IMR-90 (cell line): ENCODE data around the gene FRMD1. TPM values are rescaled to one million over a fixed set of nuclear protein-coding genes. Genes with fewer than 3 reads are reported as not detected.

Source experiments
- ATAC-seq: fragments of 200-7000 bp; cut with Tn5 transposase; 2 replicates; pipeline ENCODE4 v1.9.1; 2020; ENCODE audit warnings: low read depth, mild to moderate bottlenecking, moderate library complexity
- BruUV-seq: library from RNA; stranded (reverse); fragments of 400-500 nt; replicated peaks from 2 replicates; lab custom pipeline; 2021; lab: Mats Ljungman, UMichigan
- CTCF ChIA-PET: fragments of 300-600 bp; formaldehyde crosslinking; extraction: SDS; loops from one replicate; lab custom pipeline; 2021; ENCODE audit warnings: antibody characterized with exemption; lab: Yijun Ruan, JAX
- POLR2A ChIA-PET: fragments of 300-600 bp; sonication (Branson Sonifier 250); formaldehyde crosslinking; loops from one replicate; lab custom pipeline; 2022; ENCODE audit warnings: antibody characterized with exemption; ENCODE audit not compliant: unreplicated experiment; lab: Charles Lee
- DNase-seq: peaks from one replicate; pipeline ENCODE4 v3.0.0; 2013
- H2AFZ ChIP-seq: replicated peaks from 2 replicates; pipeline ENCODE3; 2013; ENCODE audit warnings: low read length, mild to moderate bottlenecking; ENCODE audit not compliant: poor library complexity
- H2AK5ac ChIP-seq: 2 replicates; pipeline ENCODE4 v1.6.1; 2013; ENCODE audit warnings: low read depth, low read length, inconsistent platforms
- H2AK9ac ChIP-seq: replicated peaks from 2 replicates; pipeline ENCODE3; 2013; ENCODE audit warnings: mild to moderate bottlenecking, low read depth, low read length, moderate library complexity; ENCODE audit not compliant: poor library complexity
- H2BK120ac ChIP-seq: 2 replicates; pipeline ENCODE4 v1.6.1; 2013; ENCODE audit warnings: low read depth, low read length, inconsistent platforms
- H2BK15ac ChIP-seq: 3 replicates; pipeline ENCODE4 v1.6.1; 2013; ENCODE audit warnings: low read depth, low read length, inconsistent platforms
- H2BK20ac ChIP-seq: 2 replicates; pipeline ENCODE4 v1.6.1; 2013; ENCODE audit warnings: low read depth, mild to moderate bottlenecking, inconsistent platforms, low read length, moderate library complexity
- H2BK5ac ChIP-seq: 2 replicates; pipeline ENCODE4 v1.6.1; 2013; ENCODE audit warnings: mild to moderate bottlenecking, low read depth, low read length, inconsistent platforms; ENCODE audit not compliant: poor library complexity, severe bottlenecking
- H3K14ac ChIP-seq: replicated peaks from 2 replicates; pipeline ENCODE4 v1.6.1; 2013; ENCODE audit warnings: low read depth, low read length, inconsistent platforms
- H3K18ac ChIP-seq: 2 replicates; pipeline ENCODE4 v1.6.1; 2013; ENCODE audit warnings: low read depth, low read length, control low read depth
- H3K23ac ChIP-seq: 2 replicates; pipeline ENCODE4 v1.6.1; 2013; ENCODE audit warnings: low read depth, low read length, inconsistent platforms
- H3K27ac ChIP-seq: 2 replicates; pipeline ENCODE4 v1.5.1; 2013; ENCODE audit warnings: mild to moderate bottlenecking, control low read depth, low read length; ENCODE audit not compliant: insufficient read depth
- H3K27me3 ChIP-seq: 2 replicates; pipeline ENCODE4 v1.6.1; 2013; ENCODE audit warnings: low read length; ENCODE audit not compliant: control insufficient read depth, insufficient read depth
- H3K36me3 ChIP-seq: 2 replicates; pipeline ENCODE4 v1.6.1; 2013; ENCODE audit warnings: low read length, mixed read lengths; ENCODE audit not compliant: control insufficient read depth, insufficient read depth
- H3K4ac ChIP-seq: 2 replicates; pipeline ENCODE4 v1.6.1; 2013; ENCODE audit warnings: low read depth, low read length, inconsistent platforms
- H3K4me1 ChIP-seq: 2 replicates; pipeline ENCODE4 v1.6.1; 2013; ENCODE audit warnings: low read length, mixed read lengths; ENCODE audit not compliant: control insufficient read depth, insufficient read depth
- H3K4me2 ChIP-seq: 2 replicates; pipeline ENCODE4 v1.6.1; 2013; ENCODE audit warnings: low read depth, mild to moderate bottlenecking, control low read depth, low read length, moderate library complexity
- H3K4me3 ChIP-seq: 2 replicates; pipeline ENCODE4 v1.5.1; 2013; ENCODE audit warnings: low read depth, mild to moderate bottlenecking, control low read depth, low read length, moderate library complexity; ENCODE audit not compliant: insufficient read depth
- H3K56ac ChIP-seq: 2 replicates; pipeline ENCODE4 v1.6.1; 2013; ENCODE audit warnings: low read length, inconsistent platforms; ENCODE audit not compliant: insufficient read depth; ENCODE audit errors: extremely low read depth
- H3K79me1 ChIP-seq, 2 experiments: 2 replicates each; pipeline ENCODE4 v1.6.1; 2013; ENCODE audit warnings: low read length in 2 of 2, inconsistent platforms in 1 of 2, low read depth in 1 of 2
- H3K9ac ChIP-seq: 2 replicates; pipeline ENCODE4 v1.6.1; 2013; ENCODE audit warnings: low read depth, low read length, control low read depth
- H3K9me1 ChIP-seq: 2 replicates; pipeline ENCODE4 v1.6.1; 2013; ENCODE audit warnings: low read length, inconsistent platforms; ENCODE audit not compliant: insufficient read depth
- H3K9me3 ChIP-seq: 2 replicates; pipeline ENCODE4 v1.6.1; 2013; ENCODE audit warnings: low read length; ENCODE audit not compliant: control insufficient read depth, insufficient read depth
- H4K20me1 ChIP-seq: 2 replicates; pipeline ENCODE4 v1.6.1; 2013; ENCODE audit warnings: low read length, inconsistent platforms; ENCODE audit not compliant: insufficient read depth
- H4K5ac ChIP-seq: 2 replicates; pipeline ENCODE4 v1.6.1; 2013; ENCODE audit warnings: mild to moderate bottlenecking, low read depth, low read length, control low read depth
- H4K8ac ChIP-seq, 2 experiments: 2 replicates each; pipeline ENCODE4 v1.6.1; 2013; ENCODE audit warnings: low read depth in 2 of 2, low read length in 2 of 2, control low read depth in 1 of 2, inconsistent platforms in 1 of 2
- H4K91ac ChIP-seq: 2 replicates; pipeline ENCODE4 v1.6.1; 2013; ENCODE audit warnings: low read depth, low read length, inconsistent platforms; ENCODE audit not compliant: insufficient read depth
- CEBPB ChIP-seq: IDR thresholded peaks from 2 replicates; pipeline ENCODE4 v1.6.1; 2012; ENCODE audit warnings: low read depth, low read length, improper control_type of control experiment
- CHD1 ChIP-seq: IDR thresholded peaks from 2 replicates; pipeline ENCODE4 v1.6.1; 2012; ENCODE audit warnings: low read depth, low read length, improper control_type of control experiment
- FOS ChIP-seq: fragments of 150-350 bp; IDR thresholded peaks from 2 replicates; pipeline ENCODE4 v1.6.1; 2016; ENCODE audit warnings: low read depth, low read length
- MAZ ChIP-seq: IDR thresholded peaks from 2 replicates; pipeline ENCODE4 v1.6.1; 2012; ENCODE audit warnings: low read depth, mild to moderate bottlenecking, low read length, improper control_type of control experiment, moderate library complexity, borderline replicate concordance
- NFE2L2 ChIP-seq: fragments of 150-350 bp; IDR thresholded peaks from 2 replicates; pipeline ENCODE4 v1.6.1; 2016; ENCODE audit warnings: low read depth, mild to moderate bottlenecking, low read length
- RCOR1 ChIP-seq: IDR thresholded peaks from 2 replicates; pipeline ENCODE4 v1.6.1; 2012; ENCODE audit warnings: mild to moderate bottlenecking, low read length, improper control_type of control experiment; ENCODE audit not compliant: insufficient replicate concordance
- SMC3 ChIP-seq: fragments of 150-350 bp; IDR thresholded peaks from 2 replicates; pipeline ENCODE4 v1.6.1; 2016; ENCODE audit warnings: low read depth, mild to moderate bottlenecking, antibody characterized with exemption, low read length, moderate library complexity
- WGBS, 2 experiments: methylation state at CpG; one replicate each; pipeline versions ENCODE4 v1.1.5 to v1.1.7; 2013; ENCODE audit warnings: missing lambda C conversion rate in 2 of 2; ENCODE audit not compliant: insufficient read length in 1 of 2; ENCODE audit errors: extremely low coverage in 2 of 2; 5-methylcytosine and 5-hydroxymethylcytosine counted together
- dilution Hi-C: fragments of 300-500 bp; cut with HindIII; formaldehyde crosslinking; loops from one replicate; pipeline ENCODE4 v1.14.3; 2018; ENCODE audit warnings: low sequenced_read_pairs; ENCODE audit not compliant: unreplicated experiment
- in situ Hi-C: fragments of 300-500 bp; cut with MboI; formaldehyde crosslinking; loops from 3 replicates; pipeline ENCODE4 v1.14.3; 2019; ENCODE audit warnings: low sequenced_read_pairs, inconsistent platforms, mixed read lengths
- intact Hi-C: fragments of 100-400 bp; cut with micrococcal nuclease; formaldehyde crosslinking; loops from 2 replicates; pipeline ENCODE4 v1.10.0; 2022
- polyA plus RNA-seq, 3 experiments: library from polyadenylated mRNA; depleted of rRNA; stranded (reverse); fragments of >200 nt; gene quantifications; 2 replicates each; pipeline ENCODE4 v1.2.3, GENCODE V29; 2012; ENCODE audit warnings: low replicate concordance in 1 of 3
- total RNA-seq: library from RNA; depleted of rRNA; stranded (reverse); fragments of >200 nt; gene quantifications from 2 replicates; pipeline ENCODE4 v1.2.3, GENCODE V29; 2012
- TF ChIP-seq, protein P1 (sequence below): fragments of 150-350 bp; IDR thresholded peaks from 2 replicates; pipeline ENCODE4 v1.6.1; 2017; ENCODE audit warnings: mild to moderate bottlenecking, antibody characterized with exemption, low read length, low read depth
- TF ChIP-seq, protein P2 (sequence below): conservative IDR thresholded peaks from 2 replicates; pipeline ENCODE4 v1.5.1; 2012; ENCODE audit warnings: mild to moderate bottlenecking, low read depth, low read length, improper control_type of control experiment
- TF ChIP-seq, protein P3 (sequence below): fragments of 150-350 bp; IDR thresholded peaks from 2 replicates; pipeline ENCODE4 v1.6.1; 2016; ENCODE audit warnings: low read depth, mild to moderate bottlenecking, low read length, moderate library complexity, borderline replicate concordance

Gene FRMD1
- total and polyA plus RNA-seq, 2 of the 4 experiments (the other 2 are of a cell fraction) = not detected

DNA sequence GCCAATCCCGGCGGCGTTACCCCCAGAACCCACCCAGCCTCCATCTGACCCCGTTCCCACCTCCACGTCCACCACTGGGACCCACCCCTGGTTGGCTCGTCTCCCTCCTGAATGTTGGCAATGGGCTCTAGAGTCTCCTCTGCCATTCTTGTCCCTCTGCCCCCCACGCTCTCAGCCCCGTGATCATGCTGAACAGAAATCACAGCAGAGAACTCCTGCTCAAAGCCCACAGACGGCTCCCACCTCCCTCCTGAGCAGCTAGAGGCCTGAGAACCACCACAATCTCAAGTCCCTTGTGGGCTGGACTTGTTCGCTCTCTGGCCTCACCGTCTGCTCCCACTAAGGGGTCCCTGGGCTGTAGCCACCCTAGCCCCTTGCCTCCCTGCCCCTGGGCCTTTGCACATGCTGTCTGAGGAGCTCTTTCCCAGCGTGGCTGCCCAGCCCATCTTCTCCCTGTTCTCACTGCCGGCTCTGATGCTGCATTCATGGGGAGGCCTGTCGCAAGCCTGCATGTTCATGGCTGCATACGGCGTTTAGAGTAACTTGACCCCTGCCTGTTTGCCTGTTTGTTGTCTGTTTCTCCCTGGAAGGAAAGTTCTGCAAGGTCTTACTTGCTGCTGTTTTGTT lies 11.2 kb upstream of the FRMD1 start:
- H3K9me1 ChIP-seq = no peaks in the 10 kb centered on the region
- POLR2A ChIA-PET = no interaction called here
- H3K9me3 ChIP-seq = no peaks in the 10 kb centered on the region
- H2BK20ac ChIP-seq = no peak overlapping the region
- CTCF ChIA-PET = interaction anchor here (1.0 kb wide), 1 partner anchor 13 kb away, joined by 3 read pairs; no protein-coding TSS in a partner anchor
- in situ Hi-C loops = no loop called here
- no peak overlapping the region for H2AK5ac ChIP-seq
- no peak overlapping the region for H2BK5ac ChIP-seq
- no peak overlapping the region for H4K5ac ChIP-seq
- ATAC-seq = no peak
- WGBS, 2 experiments = 65% methylated on average over 8 of the region's 16 CpGs; no CpG with 5 or more reads in 1 of the 2 experiments
- DNase-seq = no peak
- TF ChIP-seq FOS (no peak), NFE2L2 (no peak), CEBPB (no peak), CHD1 (no peak), SMC3 (no peak), MAZ (no peak), RCOR1 (no peak)
- TF ChIP-seq, protein P1, sequence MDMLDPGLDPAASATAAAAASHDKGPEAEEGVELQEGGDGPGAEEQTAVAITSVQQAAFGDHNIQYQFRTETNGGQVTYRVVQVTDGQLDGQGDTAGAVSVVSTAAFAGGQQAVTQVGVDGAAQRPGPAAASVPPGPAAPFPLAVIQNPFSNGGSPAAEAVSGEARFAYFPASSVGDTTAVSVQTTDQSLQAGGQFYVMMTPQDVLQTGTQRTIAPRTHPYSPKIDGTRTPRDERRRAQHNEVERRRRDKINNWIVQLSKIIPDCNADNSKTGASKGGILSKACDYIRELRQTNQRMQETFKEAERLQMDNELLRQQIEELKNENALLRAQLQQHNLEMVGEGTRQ = no peak
- TF ChIP-seq, protein P2, sequence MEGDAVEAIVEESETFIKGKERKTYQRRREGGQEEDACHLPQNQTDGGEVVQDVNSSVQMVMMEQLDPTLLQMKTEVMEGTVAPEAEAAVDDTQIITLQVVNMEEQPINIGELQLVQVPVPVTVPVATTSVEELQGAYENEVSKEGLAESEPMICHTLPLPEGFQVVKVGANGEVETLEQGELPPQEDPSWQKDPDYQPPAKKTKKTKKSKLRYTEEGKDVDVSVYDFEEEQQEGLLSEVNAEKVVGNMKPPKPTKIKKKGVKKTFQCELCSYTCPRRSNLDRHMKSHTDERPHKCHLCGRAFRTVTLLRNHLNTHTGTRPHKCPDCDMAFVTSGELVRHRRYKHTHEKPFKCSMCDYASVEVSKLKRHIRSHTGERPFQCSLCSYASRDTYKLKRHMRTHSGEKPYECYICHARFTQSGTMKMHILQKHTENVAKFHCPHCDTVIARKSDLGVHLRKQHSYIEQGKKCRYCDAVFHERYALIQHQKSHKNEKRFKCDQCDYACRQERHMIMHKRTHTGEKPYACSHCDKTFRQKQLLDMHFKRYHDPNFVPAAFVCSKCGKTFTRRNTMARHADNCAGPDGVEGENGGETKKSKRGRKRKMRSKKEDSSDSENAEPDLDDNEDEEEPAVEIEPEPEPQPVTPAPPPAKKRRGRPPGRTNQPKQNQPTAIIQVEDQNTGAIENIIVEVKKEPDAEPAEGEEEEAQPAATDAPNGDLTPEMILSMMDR = no peak
- TF ChIP-seq, protein P3, sequence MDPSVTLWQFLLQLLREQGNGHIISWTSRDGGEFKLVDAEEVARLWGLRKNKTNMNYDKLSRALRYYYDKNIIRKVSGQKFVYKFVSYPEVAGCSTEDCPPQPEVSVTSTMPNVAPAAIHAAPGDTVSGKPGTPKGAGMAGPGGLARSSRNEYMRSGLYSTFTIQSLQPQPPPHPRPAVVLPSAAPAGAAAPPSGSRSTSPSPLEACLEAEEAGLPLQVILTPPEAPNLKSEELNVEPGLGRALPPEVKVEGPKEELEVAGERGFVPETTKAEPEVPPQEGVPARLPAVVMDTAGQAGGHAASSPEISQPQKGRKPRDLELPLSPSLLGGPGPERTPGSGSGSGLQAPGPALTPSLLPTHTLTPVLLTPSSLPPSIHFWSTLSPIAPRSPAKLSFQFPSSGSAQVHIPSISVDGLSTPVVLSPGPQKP = no peak
- no TSS peak for BruUV-seq
- H3K14ac ChIP-seq = no peak overlapping the region
- peaks cover 15% of the 10 kb centered on the region; the same call in 1 of the 2 replicates for H3K4me1 ChIP-seq
- intact Hi-C loops = no loop called here
- no peak overlapping the region for H3K4me3 ChIP-seq
- H3K4me2 ChIP-seq = no peak overlapping the region
- H2AK9ac ChIP-seq = no peak overlapping the region
- H4K91ac ChIP-seq = no peak overlapping the region
- no peak overlapping the region for H4K8ac ChIP-seq
- no peak overlapping the region for H3K4ac ChIP-seq
- H3K27ac ChIP-seq = no peak overlapping the region
- H3K79me1 ChIP-seq = no peaks in the 10 kb centered on the region
- no peaks in the 10 kb centered on the region; the same call in 1 of the 2 replicates for H3K27me3 ChIP-seq
- no peak overlapping the region for H2BK120ac ChIP-seq
- H3K56ac ChIP-seq = no peak overlapping the region
- no peak overlapping the region for H3K23ac ChIP-seq
- H4K20me1 ChIP-seq = no peaks in the 10 kb centered on the region; the same call in 1 of the 2 replicates
- no peak overlapping the region for H2AFZ ChIP-seq
- H3K9ac ChIP-seq = no peak overlapping the region
- no peaks in the 10 kb centered on the region for H3K36me3 ChIP-seq
- H2BK15ac ChIP-seq = no peak overlapping the region
- dilution Hi-C loops = no loop called here
- H3K18ac ChIP-seq = no peak overlapping the region
